ENCODE data around the gene EXD3. TPM values are rescaled to one million over a fixed set of nuclear protein-coding genes. Genes with fewer than 3 reads are reported as not detected.

The EXD3 gene
- total and polyA plus RNA-seq, 2 of the 4 experiments (the other 2 are of a cell fraction): 1.1 to 7.4 TPM

DNA sequence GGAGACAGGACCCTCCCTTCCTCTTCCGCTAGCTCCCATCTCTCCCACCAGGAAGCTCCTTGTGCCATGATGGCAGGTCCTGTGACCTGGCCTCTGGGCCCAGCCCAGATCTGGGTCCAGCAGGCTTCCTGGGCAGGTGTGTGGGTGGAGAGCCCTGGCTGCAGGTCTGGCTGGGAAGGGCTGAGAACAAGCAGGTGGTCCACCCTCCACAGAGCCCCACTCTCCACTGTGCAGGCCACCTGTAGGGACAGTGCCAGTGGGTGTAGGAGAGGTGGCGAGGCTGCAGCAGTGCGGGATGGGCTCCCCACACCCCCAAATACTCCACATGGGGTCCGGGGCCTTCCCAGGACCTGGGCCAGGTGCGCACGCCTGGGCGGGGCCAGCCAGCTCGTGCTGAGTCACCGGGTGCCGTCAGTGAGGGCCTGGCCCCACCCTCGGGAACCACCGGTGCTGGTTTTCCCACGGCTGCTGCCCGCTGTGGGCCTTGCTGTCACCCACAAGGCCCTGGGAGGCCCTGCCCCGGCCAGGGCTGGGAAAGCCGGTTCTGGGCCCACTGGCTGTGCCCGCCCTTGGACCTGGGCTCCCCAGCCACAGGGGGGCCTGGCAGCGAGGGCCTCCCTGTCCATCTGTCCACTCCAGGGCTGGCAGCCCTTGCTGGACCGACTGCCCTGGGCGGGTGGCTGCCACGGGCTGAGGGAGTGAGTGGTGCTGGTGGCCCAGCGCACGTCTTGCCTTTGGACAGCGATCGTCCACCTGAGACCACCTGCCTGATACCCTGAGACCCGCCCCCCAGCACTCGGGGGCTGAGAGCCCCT lies 111.6 kb downstream of the EXD3 start:
- no peak overlapping the region for H2BK120ac ChIP-seq (ENCODE audit: low read depth, low read length)
- no peak overlapping the region for H3K18ac ChIP-seq (ENCODE audit: low read depth, low read length)
- no peak overlapping the region for H3K4me3 ChIP-seq (ENCODE audit: insufficient read depth, low read depth, low read length)
- no peak overlapping the region for H2AFZ ChIP-seq (replicated peaks; ENCODE audit: low read length, poor library complexity)
- H3K56ac ChIP-seq (ENCODE audit: extremely low read depth, insufficient read depth, low read length): no peak overlapping the region
- DNase-seq (peak; percentile 33), ATAC-seq (ENCODE audit: low read depth) (no peak)
- no peak overlapping the region for H2AK9ac ChIP-seq (replicated peaks; ENCODE audit: low read depth, low read length, poor library complexity)
- H4K5ac ChIP-seq (ENCODE audit: low read depth, low read length): no peak overlapping the region
- no peak overlapping the region for H3K9ac ChIP-seq (ENCODE audit: low read depth, low read length)
- no peak overlapping the region for H2AK5ac ChIP-seq (ENCODE audit: low read depth, low read length)
- no peak overlapping the region for H4K91ac ChIP-seq (ENCODE audit: insufficient read depth, low read depth, low read length)
- ChIA-PET CTCF (no interaction called here), POLR2A (ENCODE audit: unreplicated experiment) (no interaction called here)
- H3K27me3 ChIP-seq (ENCODE audit: control insufficient read depth, insufficient read depth, low read length): peaks cover 4% of the 10 kb centered on the region; the same call in 1 of the 2 replicates
- WGBS, 2 experiments (ENCODE audit: extremely low coverage in 2 of 2, insufficient read length in 1 of 2): 51% methylated on average over 11 of the region's 27 CpGs; no CpG with 5 or more reads in 1 of the 2 experiments
- no peak overlapping the region for H2BK20ac ChIP-seq (ENCODE audit: low read depth, low read length)
- H3K36me3 ChIP-seq (ENCODE audit: control insufficient read depth, insufficient read depth, low read length): no peaks in the 10 kb centered on the region
- no TSS peak for BruUV-seq (replicated peaks)
- H3K4me1 ChIP-seq (ENCODE audit: control insufficient read depth, insufficient read depth, low read length): 0 out of 2 replicates have a peak, but pooled peaks cover 2% of the 10 kb centered on the region
- H3K14ac ChIP-seq (replicated peaks; ENCODE audit: low read depth, low read length): no peak overlapping the region
- H3K27ac ChIP-seq (ENCODE audit: insufficient read depth, low read length): no peak overlapping the region
- in situ Hi-C loops (cut with MboI; ENCODE audit: low sequenced_read_pairs): no loop called here
- intact Hi-C loops (cut with micrococcal nuclease): no loop called here
- H3K9me3 ChIP-seq (ENCODE audit: control insufficient read depth, insufficient read depth, low read length): no peaks in the 10 kb centered on the region
- no peak overlapping the region for H2BK5ac ChIP-seq (ENCODE audit: low read depth, low read length, poor library complexity, severe bottlenecking)
- H3K4me2 ChIP-seq (ENCODE audit: low read depth, low read length): no peak overlapping the region
- no peak overlapping the region for H4K8ac ChIP-seq (ENCODE audit: low read depth in 2 of 2, low read length in 2 of 2)
- no peaks in the 10 kb centered on the region for H4K20me1 ChIP-seq (ENCODE audit: insufficient read depth, low read length)
- dilution Hi-C loops (cut with HindIII; ENCODE audit: low sequenced_read_pairs, unreplicated experiment): no loop called here
- no peak overlapping the region for H3K23ac ChIP-seq (ENCODE audit: low read depth, low read length)
- no peaks in the 10 kb centered on the region for H3K79me1 ChIP-seq (ENCODE audit: low read depth in 1 of 2, low read length in 2 of 2)
- H2BK15ac ChIP-seq (ENCODE audit: low read depth, low read length): no peak overlapping the region
- H3K4ac ChIP-seq (ENCODE audit: low read depth, low read length): no peak overlapping the region
- TF ChIP-seq MAZ (IDR thresholded peaks at IDR 0.05; ENCODE audit: borderline replicate concordance, low read depth, low read length): peak; percentile 27; the same call in 1 of the 2 replicates
- no peak for TF ChIP-seq SMC3 (IDR thresholded peaks at IDR 0.05; ENCODE audit: low read depth, low read length)
- H3K9me1 ChIP-seq (ENCODE audit: insufficient read depth, low read length): no peaks in the 10 kb centered on the region

Data from IMR-90 (cell line).